GM12878 (cell line): ENCODE measurements around the gene DMD.

Experiments used
- EZH2 ChIP-seq: IDR thresholded peaks from 2 replicates; pipeline ENCODE4 v1.6.1; 2012; ENCODE audit warnings: low read depth, mild to moderate bottlenecking, control low read depth, inconsistent platforms, low read length, borderline replicate concordance; ENCODE audit not compliant: control insufficient read depth
- NFYB ChIP-seq: IDR thresholded peaks from 2 replicates; pipeline ENCODE4 v1.6.1; 2011; ENCODE audit warnings: low read depth, mild to moderate bottlenecking, low read length, improper control_type of control experiment, moderate library complexity; ENCODE audit not compliant: insufficient read depth
- NR2F1 ChIP-seq: fragments of 450-650 bp; conservative IDR thresholded peaks from 2 replicates; pipeline ENCODE4 v1.6.1; 2017; ENCODE audit warnings: mild to moderate bottlenecking
- POLR2AphosphoS5 ChIP-seq: IDR thresholded peaks from 2 replicates; pipeline ENCODE4 v1.6.1; 2011; ENCODE audit warnings: mild to moderate bottlenecking, low read length, inconsistent platforms
- RCOR1 ChIP-seq: conservative IDR thresholded peaks from 2 replicates; pipeline ENCODE4 v1.6.1; 2012; ENCODE audit warnings: low read depth, low read length, improper control_type of control experiment
- RFX5 ChIP-seq: IDR thresholded peaks from 2 replicates; pipeline ENCODE4 v1.6.1; 2011; ENCODE audit warnings: low read depth, low read length, improper control_type of control experiment
- SMC3 ChIP-seq: IDR thresholded peaks from 2 replicates; pipeline ENCODE4 v1.6.1; 2011; ENCODE audit warnings: low read length, improper control_type of control experiment, borderline replicate concordance
- ZNF274 ChIP-seq: IDR thresholded peaks from one replicate; pipeline ENCODE4 v1.8.0; 2011; ENCODE audit not compliant: insufficient read length, insufficient read depth
- TF ChIP-seq, protein P1 (sequence below), 3 experiments: IDR thresholded peaks in 2 of 3; conservative IDR thresholded peaks in 1 of 3; 2 replicates each; pipeline ENCODE4 v1.5.1; 2011; ENCODE audit warnings: low read depth in 3 of 3, low read length in 3 of 3, mild to moderate bottlenecking in 3 of 3, control low read depth in 2 of 3, moderate library complexity in 2 of 3, inconsistent platforms in 1 of 3, mixed read lengths in 1 of 3; ENCODE audit not compliant: control insufficient read depth in 2 of 3, insufficient read depth in 1 of 3; ENCODE audit errors: extremely low read depth in 1 of 3
- TF ChIP-seq, protein P2 (sequence below): fragments of 450-650 bp; formaldehyde crosslinking; IDR thresholded peaks from 2 replicates; pipeline ENCODE4 v1.5.0; 2022; ENCODE audit warnings: mild to moderate bottlenecking, missing genetic modification characterization
- TF ChIP-seq, protein P3 (sequence below): fragments of 450-650 bp; IDR thresholded peaks from 2 replicates; pipeline ENCODE4 v1.6.1; 2017; ENCODE audit warnings: antibody characterized with exemption, mild to moderate bottlenecking, moderate library complexity
- TF ChIP-seq, protein P4 (sequence below): fragments of 450-650 bp; formaldehyde crosslinking; IDR thresholded peaks from 2 replicates; pipeline ENCODE4 v1.4.0; 2020; ENCODE audit warnings: mild to moderate bottlenecking, moderate library complexity

DNA sequence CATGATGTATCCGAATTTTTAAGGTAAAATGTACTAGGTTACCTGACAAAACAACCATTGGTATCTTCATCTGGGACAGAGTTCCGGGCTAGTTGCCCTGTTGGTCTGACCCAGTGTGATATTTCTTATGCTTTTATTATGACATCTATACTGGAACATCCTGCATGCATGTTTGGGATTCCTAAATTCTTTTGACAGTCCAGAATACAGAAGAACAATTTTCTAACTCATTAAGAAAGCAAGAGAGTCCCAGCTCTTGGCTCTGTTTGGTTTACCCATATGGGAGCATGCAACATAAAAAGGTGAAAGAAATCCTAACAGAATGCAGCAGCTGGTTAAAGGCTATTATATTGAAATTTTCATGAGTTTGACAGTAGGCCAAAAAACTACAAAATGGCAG is 1891.8 kb downstream of the DMD start:
- no peak for TF ChIP-seq SMC3
- no peak for TF ChIP-seq ZNF274
- TF ChIP-seq NFYB = no peak
- TF ChIP-seq EZH2 = no peak
- TF ChIP-seq, protein P1, sequence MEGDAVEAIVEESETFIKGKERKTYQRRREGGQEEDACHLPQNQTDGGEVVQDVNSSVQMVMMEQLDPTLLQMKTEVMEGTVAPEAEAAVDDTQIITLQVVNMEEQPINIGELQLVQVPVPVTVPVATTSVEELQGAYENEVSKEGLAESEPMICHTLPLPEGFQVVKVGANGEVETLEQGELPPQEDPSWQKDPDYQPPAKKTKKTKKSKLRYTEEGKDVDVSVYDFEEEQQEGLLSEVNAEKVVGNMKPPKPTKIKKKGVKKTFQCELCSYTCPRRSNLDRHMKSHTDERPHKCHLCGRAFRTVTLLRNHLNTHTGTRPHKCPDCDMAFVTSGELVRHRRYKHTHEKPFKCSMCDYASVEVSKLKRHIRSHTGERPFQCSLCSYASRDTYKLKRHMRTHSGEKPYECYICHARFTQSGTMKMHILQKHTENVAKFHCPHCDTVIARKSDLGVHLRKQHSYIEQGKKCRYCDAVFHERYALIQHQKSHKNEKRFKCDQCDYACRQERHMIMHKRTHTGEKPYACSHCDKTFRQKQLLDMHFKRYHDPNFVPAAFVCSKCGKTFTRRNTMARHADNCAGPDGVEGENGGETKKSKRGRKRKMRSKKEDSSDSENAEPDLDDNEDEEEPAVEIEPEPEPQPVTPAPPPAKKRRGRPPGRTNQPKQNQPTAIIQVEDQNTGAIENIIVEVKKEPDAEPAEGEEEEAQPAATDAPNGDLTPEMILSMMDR (IDR thresholded peaks at IDR 0.05 in 2 of 3, conservative IDR thresholded peaks at IDR 0.05 in 1 of 3; ENCODE audit: control insufficient read depth in 2 of 3, extremely low read depth in 1 of 3, insufficient read depth in 1 of 3, low read depth in 3 of 3, low read length in 3 of 3) = no peak
- TF ChIP-seq POLR2AphosphoS5 = no peak
- TF ChIP-seq, protein P2, sequence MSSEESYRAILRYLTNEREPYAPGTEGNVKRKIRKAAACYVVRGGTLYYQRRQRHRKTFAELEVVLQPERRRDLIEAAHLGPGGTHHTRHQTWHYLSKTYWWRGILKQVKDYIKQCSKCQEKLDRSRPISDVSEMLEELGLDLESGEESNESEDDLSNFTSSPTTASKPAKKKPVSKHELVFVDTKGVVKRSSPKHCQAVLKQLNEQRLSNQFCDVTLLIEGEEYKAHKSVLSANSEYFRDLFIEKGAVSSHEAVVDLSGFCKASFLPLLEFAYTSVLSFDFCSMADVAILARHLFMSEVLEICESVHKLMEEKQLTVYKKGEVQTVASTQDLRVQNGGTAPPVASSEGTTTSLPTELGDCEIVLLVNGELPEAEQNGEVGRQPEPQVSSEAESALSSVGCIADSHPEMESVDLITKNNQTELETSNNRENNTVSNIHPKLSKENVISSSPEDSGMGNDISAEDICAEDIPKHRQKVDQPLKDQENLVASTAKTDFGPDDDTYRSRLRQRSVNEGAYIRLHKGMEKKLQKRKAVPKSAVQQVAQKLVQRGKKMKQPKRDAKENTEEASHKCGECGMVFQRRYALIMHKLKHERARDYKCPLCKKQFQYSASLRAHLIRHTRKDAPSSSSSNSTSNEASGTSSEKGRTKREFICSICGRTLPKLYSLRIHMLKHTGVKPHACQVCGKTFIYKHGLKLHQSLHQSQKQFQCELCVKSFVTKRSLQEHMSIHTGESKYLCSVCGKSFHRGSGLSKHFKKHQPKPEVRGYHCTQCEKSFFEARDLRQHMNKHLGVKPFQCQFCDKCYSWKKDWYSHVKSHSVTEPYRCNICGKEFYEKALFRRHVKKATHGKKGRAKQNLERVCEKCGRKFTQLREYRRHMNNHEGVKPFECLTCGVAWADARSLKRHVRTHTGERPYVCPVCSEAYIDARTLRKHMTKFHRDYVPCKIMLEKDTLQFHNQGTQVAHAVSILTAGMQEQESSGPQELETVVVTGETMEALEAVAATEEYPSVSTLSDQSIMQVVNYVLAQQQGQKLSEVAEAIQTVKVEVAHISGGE (CRISPR knock-in tag) = no peak
- TF ChIP-seq RCOR1 = no peak
- no peak for TF ChIP-seq RFX5
- TF ChIP-seq, protein P3, sequence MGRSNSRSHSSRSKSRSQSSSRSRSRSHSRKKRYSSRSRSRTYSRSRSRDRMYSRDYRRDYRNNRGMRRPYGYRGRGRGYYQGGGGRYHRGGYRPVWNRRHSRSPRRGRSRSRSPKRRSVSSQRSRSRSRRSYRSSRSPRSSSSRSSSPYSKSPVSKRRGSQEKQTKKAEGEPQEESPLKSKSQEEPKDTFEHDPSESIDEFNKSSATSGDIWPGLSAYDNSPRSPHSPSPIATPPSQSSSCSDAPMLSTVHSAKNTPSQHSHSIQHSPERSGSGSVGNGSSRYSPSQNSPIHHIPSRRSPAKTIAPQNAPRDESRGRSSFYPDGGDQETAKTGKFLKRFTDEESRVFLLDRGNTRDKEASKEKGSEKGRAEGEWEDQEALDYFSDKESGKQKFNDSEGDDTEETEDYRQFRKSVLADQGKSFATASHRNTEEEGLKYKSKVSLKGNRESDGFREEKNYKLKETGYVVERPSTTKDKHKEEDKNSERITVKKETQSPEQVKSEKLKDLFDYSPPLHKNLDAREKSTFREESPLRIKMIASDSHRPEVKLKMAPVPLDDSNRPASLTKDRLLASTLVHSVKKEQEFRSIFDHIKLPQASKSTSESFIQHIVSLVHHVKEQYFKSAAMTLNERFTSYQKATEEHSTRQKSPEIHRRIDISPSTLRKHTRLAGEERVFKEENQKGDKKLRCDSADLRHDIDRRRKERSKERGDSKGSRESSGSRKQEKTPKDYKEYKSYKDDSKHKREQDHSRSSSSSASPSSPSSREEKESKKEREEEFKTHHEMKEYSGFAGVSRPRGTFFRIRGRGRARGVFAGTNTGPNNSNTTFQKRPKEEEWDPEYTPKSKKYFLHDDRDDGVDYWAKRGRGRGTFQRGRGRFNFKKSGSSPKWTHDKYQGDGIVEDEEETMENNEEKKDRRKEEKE = no peak
- no peak for TF ChIP-seq NR2F1
- TF ChIP-seq, protein P4, sequence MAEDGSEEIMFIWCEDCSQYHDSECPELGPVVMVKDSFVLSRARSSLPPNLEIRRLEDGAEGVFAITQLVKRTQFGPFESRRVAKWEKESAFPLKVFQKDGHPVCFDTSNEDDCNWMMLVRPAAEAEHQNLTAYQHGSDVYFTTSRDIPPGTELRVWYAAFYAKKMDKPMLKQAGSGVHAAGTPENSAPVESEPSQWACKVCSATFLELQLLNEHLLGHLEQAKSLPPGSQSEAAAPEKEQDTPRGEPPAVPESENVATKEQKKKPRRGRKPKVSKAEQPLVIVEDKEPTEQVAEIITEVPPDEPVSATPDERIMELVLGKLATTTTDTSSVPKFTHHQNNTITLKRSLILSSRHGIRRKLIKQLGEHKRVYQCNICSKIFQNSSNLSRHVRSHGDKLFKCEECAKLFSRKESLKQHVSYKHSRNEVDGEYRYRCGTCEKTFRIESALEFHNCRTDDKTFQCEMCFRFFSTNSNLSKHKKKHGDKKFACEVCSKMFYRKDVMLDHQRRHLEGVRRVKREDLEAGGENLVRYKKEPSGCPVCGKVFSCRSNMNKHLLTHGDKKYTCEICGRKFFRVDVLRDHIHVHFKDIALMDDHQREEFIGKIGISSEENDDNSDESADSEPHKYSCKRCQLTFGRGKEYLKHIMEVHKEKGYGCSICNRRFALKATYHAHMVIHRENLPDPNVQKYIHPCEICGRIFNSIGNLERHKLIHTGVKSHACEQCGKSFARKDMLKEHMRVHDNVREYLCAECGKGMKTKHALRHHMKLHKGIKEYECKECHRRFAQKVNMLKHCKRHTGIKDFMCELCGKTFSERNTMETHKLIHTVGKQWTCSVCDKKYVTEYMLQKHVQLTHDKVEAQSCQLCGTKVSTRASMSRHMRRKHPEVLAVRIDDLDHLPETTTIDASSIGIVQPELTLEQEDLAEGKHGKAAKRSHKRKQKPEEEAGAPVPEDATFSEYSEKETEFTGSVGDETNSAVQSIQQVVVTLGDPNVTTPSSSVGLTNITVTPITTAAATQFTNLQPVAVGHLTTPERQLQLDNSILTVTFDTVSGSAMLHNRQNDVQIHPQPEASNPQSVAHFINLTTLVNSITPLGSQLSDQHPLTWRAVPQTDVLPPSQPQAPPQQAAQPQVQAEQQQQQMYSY (CRISPR knock-in tag) = no peak
